Measurements from ENCODE around the gene COL28A1.

COL28A1 gene

GRCh38 chr7:7535691-7536090 lies at the start of gene COL28A1:
TSS of gene COL28A1 (minus strand) at chr7:7535873. CDS start at chr7:7532875, 2,998 bp downstream.
- H3K27ac ChIP-seq = no peak within 1 kb of the TSS
- TF ChIP-seq CTCF (conservative IDR thresholded peaks at IDR 0.05) = no peak

- no peak for TF ChIP-seq CTCF (conservative IDR thresholded peaks at IDR 0.05)
- peak overlapping the region; percentile 79 for H3K27ac ChIP-seq
These were observed 49.0 kb upstream of the COL28A1 start for GRCh38 chr7:7584653-7585052.

GRCh38 chr7:7583731-7584130 lies 48.1 kb upstream of the COL28A1 start:
- peak overlapping the region; percentile 79 for H3K27ac ChIP-seq
- TF ChIP-seq CTCF (conservative IDR thresholded peaks at IDR 0.05) = no peak

GRCh38 chr7:7582596-7582995 lies 46.9 kb upstream of the COL28A1 start:
- TF ChIP-seq CTCF (conservative IDR thresholded peaks at IDR 0.05) = no peak

GRCh38 chr7:7581531-7582179 lies 46.0 kb upstream of the COL28A1 start:
- no peak overlapping the region for H3K27ac ChIP-seq
- no peak for TF ChIP-seq CTCF (conservative IDR thresholded peaks at IDR 0.05)

More at GRCh38 chr7:7582596-7582995, 46.9 kb upstream of the COL28A1 start:
- H3K27ac ChIP-seq = no peak overlapping the region

- no peak overlapping the region; the same call in 1 of the 2 replicates for H3K27ac ChIP-seq
- TF ChIP-seq CTCF (conservative IDR thresholded peaks at IDR 0.05) = no peak
These were observed 44.0 kb upstream of the COL28A1 start for GRCh38 chr7:7579638-7580037.

GRCh38 chr7:7577888-7578287 lies 42.2 kb upstream of the COL28A1 start:
- H3K27ac ChIP-seq = no peak overlapping the region
- no peak for TF ChIP-seq CTCF (conservative IDR thresholded peaks at IDR 0.05)
